Limb (tissue), 2 donors: Measurements from ENCODE around the gene PPP6R2.

Experiments
- DNase-seq, 2 donors: peaks; one replicate each; pipeline ENCODE4 v3.0.0-alpha.2; 2016; ENCODE audit errors: extremely low spot score in 2 of 2

The PPP6R2 gene, protein sequence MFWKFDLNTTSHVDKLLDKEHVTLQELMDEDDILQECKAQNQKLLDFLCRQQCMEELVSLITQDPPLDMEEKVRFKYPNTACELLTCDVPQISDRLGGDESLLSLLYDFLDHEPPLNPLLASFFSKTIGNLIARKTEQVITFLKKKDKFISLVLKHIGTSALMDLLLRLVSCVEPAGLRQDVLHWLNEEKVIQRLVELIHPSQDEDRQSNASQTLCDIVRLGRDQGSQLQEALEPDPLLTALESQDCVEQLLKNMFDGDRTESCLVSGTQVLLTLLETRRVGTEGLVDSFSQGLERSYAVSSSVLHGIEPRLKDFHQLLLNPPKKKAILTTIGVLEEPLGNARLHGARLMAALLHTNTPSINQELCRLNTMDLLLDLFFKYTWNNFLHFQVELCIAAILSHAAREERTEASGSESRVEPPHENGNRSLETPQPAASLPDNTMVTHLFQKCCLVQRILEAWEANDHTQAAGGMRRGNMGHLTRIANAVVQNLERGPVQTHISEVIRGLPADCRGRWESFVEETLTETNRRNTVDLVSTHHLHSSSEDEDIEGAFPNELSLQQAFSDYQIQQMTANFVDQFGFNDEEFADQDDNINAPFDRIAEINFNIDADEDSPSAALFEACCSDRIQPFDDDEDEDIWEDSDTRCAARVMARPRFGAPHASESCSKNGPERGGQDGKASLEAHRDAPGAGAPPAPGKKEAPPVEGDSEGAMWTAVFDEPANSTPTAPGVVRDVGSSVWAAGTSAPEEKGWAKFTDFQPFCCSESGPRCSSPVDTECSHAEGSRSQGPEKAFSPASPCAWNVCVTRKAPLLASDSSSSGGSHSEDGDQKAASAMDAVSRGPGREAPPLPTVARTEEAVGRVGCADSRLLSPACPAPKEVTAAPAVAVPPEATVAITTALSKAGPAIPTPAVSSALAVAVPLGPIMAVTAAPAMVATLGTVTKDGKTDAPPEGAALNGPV

DNA sequence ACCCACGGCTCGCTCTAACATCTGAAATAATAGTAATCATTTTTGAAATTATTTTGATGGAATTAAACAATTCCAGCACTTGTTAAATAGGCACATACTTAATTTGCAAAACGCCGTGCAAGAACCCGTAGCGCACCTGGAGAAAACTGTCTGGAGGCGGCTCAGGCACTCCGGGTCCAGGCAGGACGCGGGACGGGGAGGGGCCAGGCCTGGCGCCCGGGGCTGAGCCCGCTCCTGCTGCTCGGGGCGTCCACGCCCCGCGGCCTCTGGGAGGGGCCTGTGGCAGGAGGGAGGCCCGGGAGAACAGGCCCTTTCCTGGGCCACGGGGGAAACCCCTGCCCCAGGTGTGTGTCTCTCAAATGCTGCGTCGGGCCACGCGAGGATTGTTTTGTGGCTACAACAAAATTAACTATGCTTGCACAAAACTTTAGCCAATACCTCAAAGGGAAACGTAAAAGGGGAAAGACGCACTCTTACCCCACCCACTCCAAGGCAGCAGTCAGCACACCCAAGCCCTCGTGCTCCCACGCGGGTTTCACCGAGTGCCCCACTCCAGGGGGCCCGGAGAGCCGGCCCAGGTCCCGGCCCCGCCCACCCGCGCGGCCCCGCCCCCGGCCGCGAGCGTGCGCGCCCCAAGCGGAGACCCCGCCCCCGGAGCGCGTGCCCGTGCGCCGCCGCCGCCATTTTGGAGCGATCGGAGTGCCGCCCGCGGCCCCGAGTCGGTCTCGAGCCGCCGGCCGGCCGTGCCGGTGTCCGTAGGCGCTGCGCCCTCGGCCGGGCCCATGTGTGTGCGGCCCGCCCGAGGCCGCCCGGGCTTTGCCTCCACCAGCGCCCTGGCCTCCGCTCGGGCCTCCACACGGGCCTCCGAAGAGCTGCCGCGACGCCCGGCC is at the start of gene PPP6R2:
PPP6R2 (plus strand) TSS at position 677 of the 890 bp plus-strand sequence. CDS start 50,582 bp downstream, outside the sequence.
- DNase-seq: peak; percentile 51 to 94

DNA sequence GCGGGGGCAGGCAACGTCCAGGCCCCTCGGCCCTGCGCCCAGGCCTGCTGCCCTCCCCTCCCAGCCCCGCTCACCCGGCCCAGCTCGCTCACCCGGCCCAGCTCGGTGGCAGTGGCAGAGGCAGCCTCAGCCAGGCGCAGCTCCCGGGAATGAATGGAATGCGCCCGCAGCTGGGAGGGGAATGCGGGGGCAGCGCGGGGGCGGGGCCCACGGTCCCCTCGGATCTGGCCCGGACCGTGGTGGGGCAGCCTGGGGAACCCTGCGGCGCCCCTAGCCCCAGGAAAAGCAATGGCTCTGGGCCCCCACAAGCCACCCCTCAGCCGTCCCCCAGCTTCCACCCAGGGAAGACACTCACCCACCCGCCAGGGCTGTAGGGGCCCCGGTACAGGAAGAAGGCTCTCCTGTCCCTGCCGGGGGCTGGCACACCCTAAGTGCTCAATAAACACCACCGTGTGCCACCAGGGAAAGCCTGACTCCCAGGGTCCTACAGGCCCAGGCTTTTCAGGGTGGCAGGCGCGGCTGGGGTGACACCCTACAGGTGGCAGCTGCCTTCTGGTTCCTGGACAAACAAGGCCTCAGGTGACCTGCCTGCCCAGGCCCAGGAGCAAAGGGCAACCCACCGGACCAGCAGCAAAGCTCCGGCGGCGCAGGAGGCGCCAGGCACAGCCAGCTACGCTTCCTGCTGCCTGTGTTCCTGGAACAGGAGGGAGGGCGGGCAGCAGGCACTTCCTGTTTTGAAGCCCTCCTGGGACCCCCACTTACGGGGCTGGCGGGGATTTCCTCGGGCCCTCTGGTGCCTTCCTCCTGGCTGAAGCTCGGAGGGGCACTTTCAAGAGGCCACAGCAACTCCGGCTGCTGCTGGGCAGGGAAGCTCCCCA is 49.4 kb upstream of the PPP6R2 start:
- DNase-seq: peak in 1 of 2 donors; percentile 77

DNA sequence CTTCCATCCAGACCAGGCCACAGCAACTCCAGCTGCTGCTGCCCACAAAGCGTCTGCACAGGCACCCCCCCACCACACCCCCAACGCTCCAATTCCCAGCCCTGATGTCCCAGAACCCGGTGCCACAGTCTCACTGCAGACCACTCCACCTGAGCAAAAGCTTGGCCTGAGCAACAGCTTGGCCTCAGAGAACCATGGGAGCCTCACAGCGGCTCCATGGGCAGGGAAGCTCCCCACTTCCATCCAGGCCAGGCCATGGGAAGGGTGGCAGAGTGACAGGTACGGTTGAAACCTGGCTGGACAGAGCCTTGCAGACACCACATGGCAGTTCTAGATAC is 48.8 kb upstream of the PPP6R2 start:
- no peak for DNase-seq

DNA sequence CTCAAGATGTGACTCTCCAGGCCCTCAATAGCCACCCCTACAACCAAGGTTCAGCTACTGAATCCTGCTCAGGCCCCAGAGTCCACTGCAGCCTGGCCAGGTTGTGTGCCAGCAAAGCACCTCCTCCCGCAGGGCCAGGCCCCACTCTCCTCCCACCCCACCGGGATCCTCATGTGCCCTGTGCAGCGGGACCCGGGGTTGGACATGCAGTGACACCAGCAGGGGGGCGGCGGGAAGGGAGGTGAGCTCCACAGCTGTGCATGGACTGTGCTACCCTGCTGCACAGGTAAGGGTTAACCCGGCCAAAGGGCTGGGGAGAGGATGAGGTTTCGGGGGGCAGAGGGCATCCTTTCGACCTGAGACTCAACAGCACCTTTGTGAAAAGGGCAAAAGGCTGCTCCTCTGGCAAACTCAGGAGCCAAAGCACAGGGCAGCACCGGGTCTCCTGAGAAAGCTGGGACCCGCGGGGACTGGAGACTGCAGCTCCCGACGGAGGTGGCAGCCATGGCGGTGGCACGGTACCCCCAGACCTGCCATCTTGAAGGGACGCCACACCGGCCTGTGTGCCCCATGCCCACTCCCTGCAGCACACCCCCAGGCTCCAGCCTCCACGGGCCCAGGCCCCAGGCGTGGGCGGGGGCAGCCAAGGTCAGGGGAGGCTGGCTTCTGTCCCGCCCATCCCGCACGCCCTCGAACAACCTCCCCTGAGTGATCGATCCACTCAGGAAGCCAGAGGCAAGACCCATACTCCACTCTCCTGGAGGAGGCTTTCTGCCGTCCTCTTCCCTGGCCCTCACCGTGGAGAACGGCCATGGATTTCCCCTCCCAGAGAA is 46.3 kb upstream of the PPP6R2 start:
- DNase-seq: no peak

DNA sequence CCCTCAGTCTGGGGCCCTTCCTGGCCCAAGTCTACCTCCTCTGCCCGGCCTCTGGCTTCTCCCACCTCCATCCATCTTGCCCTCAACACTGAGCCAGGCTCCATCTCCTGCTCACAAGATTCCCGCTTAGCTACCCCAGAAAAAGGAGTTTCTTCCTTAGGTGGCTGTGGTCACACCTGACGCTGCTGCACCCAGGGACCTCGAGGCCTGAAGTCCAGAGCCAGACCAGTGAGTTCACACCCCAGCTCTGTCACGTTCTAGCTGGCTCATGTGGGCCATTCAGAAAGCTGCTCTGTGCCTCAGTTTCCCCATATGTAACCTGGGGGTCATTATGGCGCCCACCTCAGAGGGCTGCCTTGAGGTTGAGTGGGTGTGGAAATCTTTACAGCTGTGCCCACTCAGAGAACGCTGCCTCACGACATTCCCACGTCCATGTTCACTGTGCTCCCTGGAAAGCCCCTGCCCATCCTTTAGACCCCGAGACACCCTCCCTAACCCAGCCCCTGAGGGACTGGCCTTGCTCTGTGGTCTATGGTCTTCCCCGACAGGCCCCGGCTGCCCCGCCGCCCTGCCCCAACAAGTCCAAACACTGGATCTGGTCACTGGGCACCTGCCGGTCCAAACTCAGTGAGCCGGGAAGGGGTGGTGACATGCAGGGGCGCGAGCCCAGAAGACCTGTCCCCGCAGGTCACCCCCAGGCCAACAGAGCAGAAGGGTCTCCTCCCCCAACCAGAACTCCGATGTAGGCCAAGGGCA is 45.4 kb upstream of the PPP6R2 start:
- DNase-seq: no peak

DNA sequence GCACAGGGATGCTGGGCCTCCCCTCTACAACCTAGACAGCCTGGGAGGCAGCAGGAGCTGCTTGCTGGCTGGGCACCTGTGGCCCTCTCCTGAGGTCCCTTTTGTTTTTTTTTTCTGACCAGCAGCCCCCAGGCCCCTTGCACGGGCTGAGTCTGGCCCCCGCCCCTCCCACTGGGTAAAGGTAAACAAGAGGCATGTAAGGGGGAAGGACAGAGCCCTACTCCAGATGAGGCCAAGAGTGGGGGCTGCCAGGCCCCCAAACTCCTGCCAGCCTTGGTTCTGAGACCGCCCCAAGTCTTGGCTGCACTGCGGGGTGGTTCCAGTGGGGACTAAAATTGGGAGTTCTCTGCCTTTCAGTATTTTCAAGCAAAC is 44.9 kb upstream of the PPP6R2 start:
- no peak for DNase-seq

DNA sequence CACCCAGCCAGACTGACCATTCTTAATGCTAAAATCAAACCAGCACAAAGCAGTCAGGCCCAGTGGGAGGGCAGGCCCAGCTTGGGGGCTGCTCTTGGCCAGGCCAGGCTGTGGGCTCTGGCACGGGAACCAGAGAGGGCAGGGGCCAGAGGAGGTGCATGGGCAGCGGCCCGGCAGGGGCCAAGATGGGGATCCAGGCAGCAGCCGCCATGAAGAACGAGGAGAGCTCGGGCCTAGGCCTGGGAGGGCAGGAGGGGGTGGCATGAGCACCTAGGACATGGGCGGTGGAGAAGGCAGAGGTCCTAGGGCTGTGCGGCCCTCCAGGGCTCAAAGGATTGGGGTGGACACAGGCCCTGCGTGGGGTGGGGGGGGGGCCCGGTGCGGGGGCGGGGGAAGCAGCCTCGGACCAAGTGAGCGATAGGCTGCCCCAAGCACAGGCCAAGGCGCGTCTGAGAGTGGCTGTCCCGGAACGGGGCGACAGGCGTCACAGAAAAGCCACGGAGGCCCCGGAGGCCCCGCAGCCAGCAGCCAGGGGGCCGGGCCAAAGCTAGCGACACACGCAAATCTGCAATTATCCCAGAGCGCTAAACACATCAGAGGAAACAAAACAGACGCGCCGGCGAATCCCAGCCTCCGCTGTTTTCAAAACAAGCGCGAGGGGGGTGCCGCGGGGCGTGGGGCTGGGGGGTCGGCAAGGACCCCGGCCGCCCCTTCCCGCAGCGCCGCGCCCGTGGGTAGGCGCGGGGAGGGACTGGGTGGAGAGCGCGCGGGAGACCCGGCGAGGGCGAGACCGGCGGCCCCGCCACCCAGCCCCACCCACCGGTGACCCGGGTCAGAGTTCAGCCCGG is 44.0 kb upstream of the PPP6R2 start:
- peak in 1 of 2 donors; percentile 50 for DNase-seq

DNA sequence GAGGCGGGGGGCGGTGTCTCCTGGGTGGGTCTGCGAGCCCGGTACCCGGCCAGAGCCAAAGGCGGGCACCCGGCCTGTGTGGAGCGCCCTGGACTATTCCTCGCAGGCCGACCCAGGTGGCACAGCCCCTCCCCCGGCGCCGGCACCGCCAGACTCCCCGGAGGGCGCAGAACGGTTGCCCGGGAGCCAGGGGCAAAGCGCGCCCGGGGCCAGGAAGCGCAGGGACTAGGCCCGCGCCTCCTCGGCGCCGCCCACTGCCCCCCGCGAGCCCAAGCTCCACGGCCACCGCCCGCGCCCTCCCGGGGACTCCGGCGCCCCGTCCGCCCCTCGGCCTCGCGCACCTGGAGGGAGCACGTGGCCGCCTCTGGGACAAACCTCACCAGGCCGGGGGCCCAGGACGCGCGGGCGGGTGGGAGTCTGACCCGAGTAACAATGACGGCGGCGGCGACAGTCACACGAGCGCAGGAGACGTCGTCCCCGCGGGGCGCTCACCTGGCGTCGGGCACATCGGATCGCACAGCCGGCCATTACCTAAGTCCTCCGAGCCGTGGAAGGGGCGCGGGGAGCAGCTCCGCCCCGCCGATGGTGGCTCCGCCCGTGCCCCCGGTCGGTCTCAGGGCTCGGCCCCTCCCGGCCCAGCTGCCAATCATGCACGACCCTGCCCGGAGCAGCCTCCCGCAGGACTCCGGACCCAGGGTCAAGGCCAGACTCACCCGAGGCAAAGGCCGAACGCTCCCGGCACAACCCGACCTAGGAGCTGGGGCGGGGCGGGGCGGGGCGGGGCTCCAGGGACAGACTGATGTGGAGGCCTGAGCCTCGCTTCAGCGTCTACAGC is 43.1 kb upstream of the PPP6R2 start:
- peak in 1 of 2 donors; percentile 54 for DNase-seq

DNA sequence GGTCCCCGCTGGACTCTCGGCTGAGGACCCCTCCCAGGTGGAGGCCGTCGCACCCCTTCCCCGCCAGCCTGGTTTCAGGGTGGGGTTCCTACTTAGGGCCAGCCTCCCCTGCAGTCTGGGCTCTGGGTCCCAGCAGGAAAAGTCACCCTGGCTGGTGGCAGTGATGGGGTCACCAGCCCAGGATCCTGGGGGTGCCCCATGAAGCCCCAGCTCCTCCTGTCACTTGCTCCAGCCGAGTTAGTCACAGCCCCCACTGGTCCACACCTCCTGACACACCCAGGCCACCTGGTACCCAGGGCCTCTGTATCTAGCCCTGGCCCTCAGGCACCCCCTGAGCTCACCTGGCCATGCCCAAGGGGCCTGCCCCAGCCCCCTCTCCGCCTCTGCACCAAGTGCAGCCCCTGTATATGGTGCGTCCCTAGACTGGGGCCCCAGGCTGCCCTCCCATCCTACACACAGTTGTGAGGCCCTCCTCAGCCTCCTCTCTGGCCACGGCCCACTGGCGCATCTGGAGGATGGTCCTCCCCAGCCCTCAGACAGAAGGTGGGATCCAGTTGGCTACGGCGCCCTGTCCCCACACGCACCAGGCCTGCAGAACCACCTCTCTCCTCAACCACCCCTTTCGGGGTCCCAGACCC is 42.4 kb upstream of the PPP6R2 start:
- no peak for DNase-seq

DNA sequence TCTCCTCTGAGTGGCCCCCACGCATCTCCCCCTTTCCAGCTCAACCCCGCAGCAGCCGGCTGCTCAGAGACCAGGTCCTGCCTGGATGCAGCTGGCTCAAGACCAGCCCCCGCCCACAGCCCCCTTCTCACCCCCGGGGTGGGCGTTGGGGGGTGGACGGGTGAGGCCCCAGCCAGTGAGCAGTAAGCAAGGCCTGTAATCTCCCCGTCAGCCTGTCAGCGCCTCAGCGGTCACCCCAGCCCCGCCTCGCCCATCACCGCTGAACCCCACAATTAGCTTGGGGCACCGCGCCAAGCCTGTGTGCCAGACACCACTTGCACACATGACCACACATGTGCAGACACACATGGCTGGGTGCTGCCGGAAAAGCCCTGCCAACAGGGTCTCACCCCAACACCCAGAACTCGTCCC is 41.5 kb upstream of the PPP6R2 start:
- peak; percentile 32 to 66 for DNase-seq

DNA sequence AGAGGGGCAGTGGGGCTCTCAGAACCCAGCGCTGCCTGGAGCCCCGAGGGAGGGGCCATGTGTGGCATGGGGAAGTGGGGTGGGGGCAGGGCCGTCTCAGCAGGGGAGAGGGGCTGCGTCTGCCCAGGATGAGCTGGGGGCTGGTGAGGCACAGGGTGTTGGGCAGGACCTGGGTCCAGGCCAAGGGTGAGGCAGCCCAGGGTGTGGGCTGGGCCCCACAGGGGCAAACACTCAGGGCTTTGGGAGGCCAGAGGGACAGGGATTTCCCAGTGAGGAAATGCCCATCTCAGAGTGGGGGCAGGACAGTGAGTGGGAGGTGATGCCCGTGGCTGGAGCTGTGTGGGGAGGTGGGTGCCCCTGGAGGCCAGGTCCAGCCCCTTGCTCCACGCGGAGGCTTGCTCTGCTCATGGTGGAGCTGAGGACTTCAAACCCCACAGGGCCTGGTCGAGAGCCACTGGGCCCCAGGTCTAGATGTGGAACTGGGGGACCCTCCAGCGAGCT is 41.0 kb upstream of the PPP6R2 start:
- DNase-seq: no peak

DNA sequence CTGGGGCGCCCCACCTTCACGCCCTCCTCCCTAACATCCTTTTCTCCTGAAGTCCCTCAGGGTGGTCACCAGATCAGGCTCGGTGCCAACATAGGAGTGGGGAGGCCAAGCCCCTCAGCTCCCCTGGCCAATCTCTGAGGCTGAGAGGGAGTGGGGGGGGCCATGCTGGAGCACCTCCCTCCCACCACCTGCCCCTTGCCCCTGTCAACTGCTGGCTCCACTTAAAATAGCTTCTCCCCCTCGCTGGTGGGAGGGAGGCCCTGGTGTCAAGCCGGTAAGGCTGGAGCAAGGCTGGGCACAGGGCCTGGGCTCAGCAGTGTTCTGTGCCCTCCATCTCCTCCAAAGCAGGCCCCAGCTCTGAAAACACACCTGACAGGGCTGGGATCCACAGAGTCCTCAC is 40.6 kb upstream of the PPP6R2 start:
- peak; percentile 9 to 56 for DNase-seq

DNA sequence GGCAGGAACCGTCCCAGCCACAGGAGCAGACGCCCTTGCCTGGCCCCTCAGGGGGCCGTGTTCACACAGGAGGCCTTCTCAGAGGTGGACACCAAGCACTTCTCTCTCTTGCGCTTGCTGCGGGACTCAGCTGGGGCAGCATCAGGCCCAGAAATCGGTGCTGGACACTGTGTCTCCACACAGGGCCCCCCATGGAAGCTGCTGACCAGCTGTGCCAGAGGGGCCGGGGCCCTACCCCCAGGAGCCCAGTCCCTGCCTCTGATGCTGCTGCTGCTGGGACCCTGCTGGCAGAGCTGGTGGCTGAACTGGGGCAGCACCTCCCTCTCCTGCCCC is 39.6 kb upstream of the PPP6R2 start:
- DNase-seq: no peak

DNA sequence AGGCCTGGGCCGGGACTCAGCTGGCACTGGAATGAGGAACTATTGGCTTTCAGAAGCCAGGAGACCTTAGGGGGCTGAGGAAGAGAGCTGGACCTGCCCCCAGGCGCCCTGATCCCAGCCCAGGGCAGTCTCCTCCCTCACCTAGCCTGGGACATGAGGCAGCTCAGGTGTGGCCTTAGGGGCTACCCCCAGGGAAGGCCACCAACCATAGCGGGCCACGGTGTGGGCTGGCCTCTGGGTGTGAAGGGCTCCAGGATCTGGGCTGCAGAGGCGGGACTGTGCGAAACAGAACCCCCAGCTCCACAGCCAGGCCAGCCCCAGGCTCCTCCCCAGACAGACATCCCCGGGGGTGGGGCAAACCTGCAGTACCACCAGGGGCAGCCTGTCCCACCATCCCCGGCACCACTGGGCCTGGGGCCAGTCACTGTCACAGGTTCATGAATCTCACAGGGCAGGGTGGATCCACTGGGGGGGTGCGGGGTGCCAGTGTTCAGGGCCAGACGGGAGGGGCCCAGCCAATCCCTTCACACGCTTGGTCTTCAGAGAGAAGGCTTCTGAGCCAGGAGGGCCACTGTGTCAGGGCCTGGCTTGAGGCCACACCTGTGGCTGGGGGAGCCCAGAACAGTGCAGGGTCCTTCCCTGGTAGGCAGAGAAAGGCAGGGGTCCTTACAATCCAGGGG is 39.1 kb upstream of the PPP6R2 start:
- no peak for DNase-seq

DNA sequence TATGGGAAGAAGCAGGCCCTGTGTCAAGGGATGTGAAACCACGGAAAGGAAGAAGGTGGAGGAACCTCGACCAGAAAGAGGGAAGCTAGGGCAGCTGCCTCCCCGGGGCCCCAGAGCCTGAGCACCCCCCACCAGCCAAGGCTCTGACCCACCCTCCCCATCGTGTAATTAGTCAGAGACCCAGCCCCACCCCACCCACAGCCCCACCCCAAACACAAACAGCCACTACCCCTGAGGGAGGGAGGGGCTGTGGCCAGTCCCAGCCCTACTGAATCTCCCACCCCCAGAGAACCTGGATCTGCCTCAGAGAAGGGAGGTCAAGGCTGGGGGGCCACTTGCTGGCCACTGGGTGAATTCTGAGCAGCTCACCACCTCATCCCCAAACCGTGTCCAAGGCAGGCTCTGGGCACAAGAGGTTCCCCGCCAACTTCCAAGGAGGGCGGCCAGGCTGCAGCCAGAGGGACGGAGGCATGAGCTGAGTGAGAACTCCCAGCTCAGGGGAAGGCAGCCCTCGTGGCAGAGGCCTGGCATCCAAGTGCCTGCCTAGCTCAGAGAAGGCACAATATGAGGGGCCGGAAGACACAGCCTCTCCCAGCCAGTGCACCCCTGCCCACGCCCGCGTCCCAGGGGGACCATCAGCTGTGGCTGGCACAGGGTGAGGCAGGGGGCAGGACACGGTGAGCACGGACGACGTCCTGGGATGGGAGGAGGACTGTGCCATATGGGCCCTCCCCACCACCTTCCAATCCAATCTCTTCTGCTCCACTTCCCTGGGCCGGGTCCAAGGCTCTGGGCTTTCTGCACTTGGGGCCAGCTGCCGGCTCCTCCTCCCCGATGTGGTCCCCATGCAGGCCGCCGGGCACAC is 38.4 kb upstream of the PPP6R2 start:
- DNase-seq: no peak
